Endothelial cell of umbilical vein (primary cell): ENCODE data around the gene SIDT1. TPM values are rescaled to one million over a fixed set of nuclear protein-coding genes. Genes with fewer than 3 reads are reported as not detected.

Source experiments
- BruUV-seq: library from RNA; stranded (reverse); fragments of 400-500 nt; replicated peaks from 2 replicates; lab custom pipeline; 2021; lab: Mats Ljungman, UMichigan
- CTCF ChIA-PET: fragments of 300-600, 350-600 bp; sonication (Branson Sonifier 250); formaldehyde crosslinking; loops from one replicate; lab custom pipeline; 2021; ENCODE audit warnings: antibody characterized with exemption, inconsistent platforms; lab: Charles Lee
- POLR2A ChIA-PET: fragments of 300-600, 350-600 bp; sonication (Branson Sonifier 250); formaldehyde crosslinking; loops from one replicate; lab custom pipeline; 2021; ENCODE audit warnings: antibody characterized with exemption, inconsistent platforms; lab: Charles Lee
- DNase-seq: peaks from one replicate; pipeline ENCODE4 v3.0.0-alpha.2; 2011; ENCODE audit warnings: low read depth, low spot score
- FAIRE-seq: peaks from 2 replicates; lab custom pipeline; 2011; peaks lifted over from hg19 to GRCh38; lab: Jason Lieb, UNC
- H2AFZ ChIP-seq: 2 replicates; pipeline ENCODE4 v1.6.0; 2012; ENCODE audit warnings: low read depth, low read length, control low read depth, inconsistent platforms
- H3K27ac ChIP-seq: 2 replicates; pipeline ENCODE4 v1.5.1; 2011; ENCODE audit warnings: low read depth, mild to moderate bottlenecking, control low read depth, low read length, moderate library complexity; ENCODE audit not compliant: insufficient read depth
- H3K27me3 ChIP-seq, 2 experiments: 2 replicates each; pipeline versions ENCODE4 v1.6.0 to v1.6.1; 2011; ENCODE audit warnings: low read length in 2 of 2, mixed read lengths in 1 of 2; ENCODE audit not compliant: control insufficient read depth in 2 of 2, insufficient read depth in 2 of 2
- H3K36me3 ChIP-seq, 2 experiments: 2 replicates in 1 of 2; 3 replicates in 1 of 2; pipeline ENCODE4 v1.5.1; 2011; ENCODE audit warnings: low read length in 2 of 2, mild to moderate bottlenecking in 1 of 2, moderate library complexity in 1 of 2; ENCODE audit not compliant: control insufficient read depth in 2 of 2, insufficient read depth in 2 of 2; ENCODE audit errors: extremely low read depth in 1 of 2
- H3K4me1 ChIP-seq: 3 replicates; pipeline ENCODE4 v1.5.1; 2011; ENCODE audit warnings: mild to moderate bottlenecking, low read length; ENCODE audit not compliant: control insufficient read depth, insufficient read depth; ENCODE audit errors: extremely low read depth
- H3K4me2 ChIP-seq: 2 replicates; pipeline ENCODE4 v1.6.1; 2011; ENCODE audit warnings: low read length, control low read depth, mixed read lengths; ENCODE audit not compliant: insufficient read depth
- H3K4me3 ChIP-seq, 3 experiments: fragments of 200-600 bp in 1 of 3; sonication (generic), shearing (Covaris generic) in 1 of 3; replicated peaks in 1 of 3; 2 replicates each; pipeline ENCODE4 v1.5.1; 2011 to 2016; ENCODE audit warnings: control low read depth in 3 of 3, low read length in 3 of 3, mild to moderate bottlenecking in 2 of 3, inconsistent platforms in 1 of 3, low read depth in 1 of 3, moderate library complexity in 1 of 3; ENCODE audit not compliant: insufficient read depth in 1 of 3
- H3K79me2 ChIP-seq: 2 replicates; pipeline ENCODE4 v1.6.0; 2012; ENCODE audit warnings: low read length, inconsistent platforms; ENCODE audit not compliant: control insufficient read depth, insufficient read depth
- H3K9ac ChIP-seq: replicated peaks from 2 replicates; pipeline ENCODE3; 2011; ENCODE audit warnings: low read length, control low read depth; ENCODE audit not compliant: insufficient read depth; ENCODE audit errors: extremely low read depth
- H3K9me1 ChIP-seq: replicated peaks from 3 replicates; pipeline ENCODE4 v1.6.0; 2011; ENCODE audit warnings: mild to moderate bottlenecking, low read length; ENCODE audit not compliant: control insufficient read depth, insufficient read depth; ENCODE audit errors: extremely low read depth
- H3K9me3 ChIP-seq: replicated peaks from 2 replicates; pipeline ENCODE4 v1.5.1; 2012; ENCODE audit warnings: low read length, inconsistent platforms; ENCODE audit not compliant: control insufficient read depth, insufficient read depth
- H4K20me1 ChIP-seq: replicated peaks from 2 replicates; pipeline ENCODE3; 2011; ENCODE audit warnings: mild to moderate bottlenecking, low read length; ENCODE audit not compliant: control insufficient read depth, insufficient read depth; ENCODE audit errors: extremely low read depth
- EZH2 ChIP-seq: IDR thresholded peaks from 2 replicates; pipeline ENCODE4 v1.6.1; 2012; ENCODE audit warnings: borderline replicate concordance, low read depth, mild to moderate bottlenecking, moderate library complexity, low read length, inconsistent platforms; ENCODE audit not compliant: severe bottlenecking
- FOS ChIP-seq: IDR thresholded peaks from 2 replicates; pipeline ENCODE4 v1.6.1; 2011; ENCODE audit warnings: mild to moderate bottlenecking, low read length, moderate library complexity, borderline replicate concordance; ENCODE audit not compliant: insufficient read depth
- GATA2 ChIP-seq: IDR thresholded peaks from 2 replicates; pipeline ENCODE4 v1.7.0; 2011; ENCODE audit warnings: low read depth, mild to moderate bottlenecking, moderate library complexity, mixed read lengths, low read length; ENCODE audit not compliant: insufficient read length, insufficient read depth
- JUN ChIP-seq: IDR thresholded peaks from 2 replicates; pipeline ENCODE4 v1.6.1; 2011; ENCODE audit warnings: borderline replicate concordance, low read depth; ENCODE audit not compliant: insufficient read length, insufficient read depth
- MYC ChIP-seq: IDR thresholded peaks from one replicate; pipeline ENCODE4 v1.6.1; 2011; ENCODE audit warnings: mild to moderate bottlenecking, low read depth, low read length
- POLR2A ChIP-seq: IDR thresholded peaks from 2 replicates; pipeline ENCODE4 v1.6.1; 2012; ENCODE audit warnings: low read depth, mild to moderate bottlenecking, control low read depth, low read length
- POLR2AphosphoS5 ChIP-seq: IDR thresholded peaks from 2 replicates; pipeline ENCODE4 v1.6.1; 2012; ENCODE audit warnings: low read depth, mild to moderate bottlenecking, control low read depth, low read length, moderate library complexity; ENCODE audit not compliant: insufficient read depth
- dilution Hi-C: fragments of 300-500 bp; cut with MboI; formaldehyde crosslinking; loops from one replicate; pipeline ENCODE4 v1.15.0; 2019; ENCODE audit warnings: low sequenced_read_pairs; ENCODE audit not compliant: extremely low pct_ligation_motif_present
- intact Hi-C: fragments of 100-400 bp; cut with micrococcal nuclease; formaldehyde crosslinking; loops from one replicate; pipeline ENCODE4 v1.10.0; 2022
- polyA plus RNA-seq, 4 experiments: library from polyadenylated mRNA; depleted of rRNA in 3 of 4; stranded (reverse) in 3 of 4; unstranded in 1 of 4; fragments of >200 nt; gene quantifications; 2 replicates each; pipeline versions ENCODE4 v1.2.1 to v1.2.3, GENCODE V29; 2011 to 2012; ENCODE audit warnings: missing spikeins in 1 of 4
- total RNA-seq: library from RNA; stranded (reverse); gene quantifications from 2 replicates; pipeline ENCODE4 v1.2.3, GENCODE V29; 2021
- TF ChIP-seq, protein P1 (sequence below), 2 donors: IDR thresholded peaks; 1 replicate in 1 of 2; 2 replicates in 1 of 2; pipeline ENCODE4 v1.5.1; 2011; ENCODE audit warnings: low read length in 2 of 2, mild to moderate bottlenecking in 2 of 2, moderate library complexity in 2 of 2, control low read depth in 1 of 2, inconsistent platforms in 1 of 2, low read depth in 1 of 2; ENCODE audit not compliant: insufficient read depth in 1 of 2; ENCODE audit errors: extremely low read depth in 1 of 2
- TF ChIP-seq, protein P2 (sequence below): IDR thresholded peaks from 2 replicates; pipeline ENCODE4 v1.6.1; 2011; ENCODE audit not compliant: insufficient read depth, insufficient read length

Gene SIDT1
- total and polyA plus RNA-seq, 2 donors (not counting 3 experiments of a cell fraction or from before 2014, with no cell fraction given): 0.07 TPM; not detected in 1

DNA sequence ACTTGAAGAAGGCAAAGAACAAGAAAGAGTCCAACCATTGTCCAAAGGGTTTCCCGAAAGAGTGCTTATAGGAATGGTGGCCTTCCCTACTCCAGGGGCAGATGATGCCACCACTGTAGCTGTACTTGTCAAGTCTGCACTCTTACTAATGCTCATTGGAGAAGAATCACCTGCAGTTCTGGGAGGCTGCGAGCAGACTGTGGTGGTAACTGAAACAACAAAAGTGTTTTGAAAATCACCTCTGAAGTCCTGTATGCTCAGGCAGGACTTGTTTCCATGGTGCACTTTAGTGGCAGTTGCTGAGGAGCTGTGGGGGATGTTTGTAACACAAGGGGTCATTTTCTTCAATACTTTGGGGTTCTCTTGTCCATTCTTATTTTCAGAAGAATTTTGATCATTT lies 128.1 kb downstream of the SIDT1 start:
- CTCF ChIA-PET: no interaction called here
- no peak for FAIRE-seq

DNA sequence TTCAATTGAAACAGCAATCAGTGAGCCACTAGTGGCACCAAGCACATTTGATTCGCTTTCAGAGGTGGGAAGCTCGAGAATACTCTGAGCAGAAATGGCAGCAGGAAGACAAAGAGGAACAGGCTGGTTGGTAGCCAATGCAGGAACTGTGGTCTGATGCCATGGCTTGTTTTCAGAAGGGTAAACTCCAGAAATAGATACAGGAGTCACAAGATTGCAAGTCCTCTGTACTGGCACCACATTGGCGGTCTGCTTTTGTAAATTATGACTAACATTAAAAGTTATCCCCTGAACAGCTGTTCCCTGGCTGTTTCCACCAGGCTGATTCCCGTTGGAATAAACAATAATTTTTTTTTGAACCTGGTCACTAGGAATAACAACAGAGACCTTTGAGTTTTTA lies 128.5 kb downstream of the SIDT1 start:
- no peaks in the 10 kb centered on the region for H3K79me2 ChIP-seq
- no peak overlapping the region for H3K9ac ChIP-seq
- ChIA-PET POLR2A (no interaction called here), CTCF (no interaction called here)
- H3K4me3 ChIP-seq: no peak overlapping the region
- H3K27ac ChIP-seq: no peak overlapping the region
- no peak overlapping the region for H3K4me2 ChIP-seq
- H3K27me3 ChIP-seq: no peaks in the 10 kb centered on the region
- H2AFZ ChIP-seq: no peak overlapping the region
- H3K4me1 ChIP-seq: no peaks in the 10 kb centered on the region
- no TSS peak for BruUV-seq
- intact Hi-C loops (no loop called here), dilution Hi-C loops (no loop called here)
- H3K9me3 ChIP-seq: no peaks in the 10 kb centered on the region
- H3K9me1 ChIP-seq: no peaks in the 10 kb centered on the region
- peaks cover 9 to 14% of the 10 kb centered on the region in 2 experiments for H3K36me3 ChIP-seq
- DNase-seq (no peak), FAIRE-seq (no peak)
- TF ChIP-seq FOS (no peak), MYC (no peak), GATA2 (no peak), EZH2 (no peak), JUN (no peak), POLR2A (no peak), POLR2AphosphoS5 (no peak)
- TF ChIP-seq, protein P1, sequence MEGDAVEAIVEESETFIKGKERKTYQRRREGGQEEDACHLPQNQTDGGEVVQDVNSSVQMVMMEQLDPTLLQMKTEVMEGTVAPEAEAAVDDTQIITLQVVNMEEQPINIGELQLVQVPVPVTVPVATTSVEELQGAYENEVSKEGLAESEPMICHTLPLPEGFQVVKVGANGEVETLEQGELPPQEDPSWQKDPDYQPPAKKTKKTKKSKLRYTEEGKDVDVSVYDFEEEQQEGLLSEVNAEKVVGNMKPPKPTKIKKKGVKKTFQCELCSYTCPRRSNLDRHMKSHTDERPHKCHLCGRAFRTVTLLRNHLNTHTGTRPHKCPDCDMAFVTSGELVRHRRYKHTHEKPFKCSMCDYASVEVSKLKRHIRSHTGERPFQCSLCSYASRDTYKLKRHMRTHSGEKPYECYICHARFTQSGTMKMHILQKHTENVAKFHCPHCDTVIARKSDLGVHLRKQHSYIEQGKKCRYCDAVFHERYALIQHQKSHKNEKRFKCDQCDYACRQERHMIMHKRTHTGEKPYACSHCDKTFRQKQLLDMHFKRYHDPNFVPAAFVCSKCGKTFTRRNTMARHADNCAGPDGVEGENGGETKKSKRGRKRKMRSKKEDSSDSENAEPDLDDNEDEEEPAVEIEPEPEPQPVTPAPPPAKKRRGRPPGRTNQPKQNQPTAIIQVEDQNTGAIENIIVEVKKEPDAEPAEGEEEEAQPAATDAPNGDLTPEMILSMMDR (IDR thresholded peaks at IDR 0.05; ENCODE audit: extremely low read depth in 1 of 2, insufficient read depth in 1 of 2, low read depth in 1 of 2, low read length in 2 of 2): no peak
- TF ChIP-seq, protein P2, sequence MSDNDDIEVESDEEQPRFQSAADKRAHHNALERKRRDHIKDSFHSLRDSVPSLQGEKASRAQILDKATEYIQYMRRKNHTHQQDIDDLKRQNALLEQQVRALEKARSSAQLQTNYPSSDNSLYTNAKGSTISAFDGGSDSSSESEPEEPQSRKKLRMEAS: no peak
- no peaks in the 10 kb centered on the region for H4K20me1 ChIP-seq

More for the DNA sequence above, 128.1 kb downstream of the SIDT1 start:
- H3K27me3 ChIP-seq: no peaks in the 10 kb centered on the region
- no peak overlapping the region for H2AFZ ChIP-seq
- dilution Hi-C loops (no loop called here), intact Hi-C loops (no loop called here)
- no peak overlapping the region for H3K4me3 ChIP-seq
- H3K79me2 ChIP-seq: no peaks in the 10 kb centered on the region
- TF ChIP-seq, protein P2: no peak
- BruUV-seq: no TSS peak
- H3K9me1 ChIP-seq: no peaks in the 10 kb centered on the region
- no peaks in the 10 kb centered on the region for H4K20me1 ChIP-seq
- no peak overlapping the region for H3K9ac ChIP-seq
- POLR2A ChIA-PET: no interaction called here
- H3K27ac ChIP-seq: no peak overlapping the region
- no peaks in the 10 kb centered on the region for H3K4me1 ChIP-seq
- peaks cover 9 to 14% of the 10 kb centered on the region in 2 experiments for H3K36me3 ChIP-seq
- no peak for DNase-seq
- no peak overlapping the region for H3K4me2 ChIP-seq
- no peaks in the 10 kb centered on the region for H3K9me3 ChIP-seq
